Transverse colon (tissue), 4 donors: ENCODE measurements around the gene HSBP1L1. TPM values are rescaled to one million over a fixed set of nuclear protein-coding genes. Genes with fewer than 3 reads are reported as not detected.
A peak's percentile ranks its signal among the peaks of the same experiment; 100 is the strongest.
"Not testable (repeated sequence)": the region's sequence is repeated elsewhere in the genome, so short reads cannot be mapped to it uniquely, and the experiment has no call there.

Experiments used
- DNase-seq: peaks from one replicate; pipeline ENCODE4 v3.0.0-alpha.2; 2019
- H3K27ac ChIP-seq, 4 donors: fragments of 200-600 bp; sonication (generic); 2 replicates each; pipeline ENCODE4 v1.5.1; 2016 to 2018; ENCODE audit warnings: inconsistent platforms in 4 of 4
- H3K27me3 ChIP-seq: fragments of 200-600 bp; sonication (generic); 2 replicates; pipeline ENCODE4 v1.5.1; 2017; ENCODE audit warnings: inconsistent platforms
- H3K36me3 ChIP-seq, 4 donors: fragments of 200-600 bp; sonication (generic); 2 replicates each; pipeline ENCODE4 v1.5.1; 2017 to 2019; ENCODE audit warnings: inconsistent platforms in 4 of 4
- H3K4me1 ChIP-seq, 4 donors: fragments of 200-600 bp; sonication (generic); 2 replicates each; pipeline ENCODE4 v1.5.1; 2017 to 2020; ENCODE audit warnings: inconsistent platforms in 4 of 4
- H3K4me3 ChIP-seq, 4 donors: fragments of 200-600 bp; sonication (generic); 1 replicate in 1 of 4; 2 replicates in 3 of 4; pipeline versions ENCODE4 v1.5.1 to v1.6.1; 2017 to 2019; ENCODE audit warnings: inconsistent platforms in 4 of 4
- H3K9me3 ChIP-seq, 2 donors: fragments of 200-600 bp; sonication (generic); 2 replicates each; pipeline ENCODE4 v1.5.1; 2017 to 2019; ENCODE audit warnings: inconsistent platforms in 2 of 2
- EP300 ChIP-seq: sonication (generic); formaldehyde crosslinking; IDR thresholded peaks from one replicate; pipeline ENCODE4 v1.6.1; 2017; ENCODE audit warnings: antibody characterized with exemption, low read depth
- POLR2A ChIP-seq: fragments of 450-650 bp; IDR thresholded peaks from one replicate; pipeline ENCODE4 v1.6.1; 2016; ENCODE audit warnings: antibody characterized with exemption, mild to moderate bottlenecking, moderate library complexity
- POLR2AphosphoS5 ChIP-seq, 3 donors: sonication (generic); formaldehyde crosslinking; IDR thresholded peaks; one replicate each; pipeline ENCODE4 v1.6.1; 2016; ENCODE audit warnings: antibody characterized with exemption in 3 of 3
- WGBS, 2 donors: methylation state at CpG; one replicate each; pipeline ENCODE4 v1.1.5; 2018; ENCODE audit warnings: low coverage in 1 of 2; 5-methylcytosine and 5-hydroxymethylcytosine counted together
- in situ Hi-C, 4 donors: fragments of 200-750 bp; cut with MboI; loops; one replicate each; pipeline versions ENCODE4 v1.15.0 to v1.15.1; 2017; ENCODE audit warnings: low sequenced_read_pairs in 3 of 4, low pct_ligation_motif_present in 1 of 4, low pct_unique_long_range_greater_than_20kb in 1 of 4
- intact Hi-C: fragments of 100-400 bp; cut with DNase I; formaldehyde crosslinking; loops from one replicate; pipeline ENCODE4 v1.15.1; 2023; ENCODE audit warnings: low total_unique reads
- total RNA-seq, 4 donors: library from RNA; depleted of rRNA; stranded (reverse); fragments of >200 nt; gene quantifications; one replicate each; pipeline ENCODE4 v1.1.0, GENCODE V29; 2016
- TF ChIP-seq, protein P1 (sequence below), 5 experiments: fragments of 200-600 bp in 3 of 5; fragments of 450-650 bp in 2 of 5; sonication (generic) in 3 of 5; IDR thresholded peaks; 1 replicate in 2 of 5; 2 replicates in 3 of 5; pipeline ENCODE4 v1.5.1; 2016 to 2017; ENCODE audit warnings: antibody characterized with exemption in 5 of 5, inconsistent platforms in 3 of 5, mild to moderate bottlenecking in 2 of 5, moderate library complexity in 1 of 5

Gene HSBP1L1
- total RNA-seq, 4 donors from 2014 or later = 48.4 to 211 (median 109) TPM

DNA sequence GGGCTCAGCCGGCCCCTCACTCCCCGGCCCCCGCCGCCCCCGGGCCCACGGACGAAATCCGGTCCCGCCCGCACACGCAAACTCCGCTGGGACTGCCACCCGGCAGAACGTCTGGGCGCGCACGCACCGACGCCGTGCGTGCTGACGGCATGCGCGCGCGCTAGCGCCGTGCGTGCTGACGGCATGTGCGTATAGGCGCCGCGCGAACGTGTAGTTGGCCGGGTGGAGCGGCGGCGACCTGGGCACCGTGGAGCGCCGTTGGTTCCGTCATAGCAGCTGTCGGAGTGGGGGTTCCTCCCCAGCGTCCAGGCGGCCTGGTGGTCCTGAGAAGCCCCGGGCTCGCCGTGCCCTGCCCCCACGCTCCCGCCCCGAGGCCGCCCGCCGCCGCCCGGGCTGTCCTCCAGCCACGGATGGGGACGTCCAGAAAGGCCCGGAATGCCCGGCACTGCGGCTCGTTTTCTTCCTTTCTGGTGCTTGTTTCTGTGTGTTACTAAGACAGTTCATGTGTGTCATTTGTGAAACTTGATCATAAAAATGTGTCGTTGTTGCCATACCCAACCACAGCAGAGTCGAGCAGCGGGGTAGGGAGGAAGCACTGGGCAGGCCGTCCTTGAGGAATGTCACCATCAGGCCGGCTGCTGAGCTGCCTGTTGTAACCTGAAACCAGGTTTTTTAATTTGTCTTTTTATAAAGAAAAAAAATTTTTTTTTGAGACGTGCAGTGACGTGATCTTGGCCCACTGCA, 24.2 kb downstream of the HSBP1L1 start, which contains the start of gene TXNL4A:
TXNL4A (minus strand) TSS at position 113 of the 744 bp plus-strand sequence. CDS start 171 bp downstream, outside the sequence.
- intact Hi-C loops = loop anchor here (5.0 kb wide), 2 partner anchors 36 to 226 kb away; partner anchors contain the start of gene SLC66A2
- DNase-seq = peak; percentile 88
- no peaks in the 10 kb centered on the region for H3K9me3 ChIP-seq
- 1 to 3% methylated on average over 7 to 62 of the region's 71 CpGs for WGBS, 2 donors
- H3K27me3 ChIP-seq = no peaks in the 10 kb centered on the region
- H3K4me1 ChIP-seq = peaks cover 4 to 28% (median 19%) of the 10 kb centered on the region in 4 donors
- in situ Hi-C loops = no loop called here
- H3K36me3 ChIP-seq = no peaks in the 10 kb centered on the region
- TF ChIP-seq EP300 = no peak
- TF ChIP-seq POLR2A = peak; percentile 80
- TF ChIP-seq POLR2AphosphoS5 (IDR thresholded peaks at IDR 0.05) = peak; percentile 90 to 96 (median 95)
- TF ChIP-seq, protein P1, sequence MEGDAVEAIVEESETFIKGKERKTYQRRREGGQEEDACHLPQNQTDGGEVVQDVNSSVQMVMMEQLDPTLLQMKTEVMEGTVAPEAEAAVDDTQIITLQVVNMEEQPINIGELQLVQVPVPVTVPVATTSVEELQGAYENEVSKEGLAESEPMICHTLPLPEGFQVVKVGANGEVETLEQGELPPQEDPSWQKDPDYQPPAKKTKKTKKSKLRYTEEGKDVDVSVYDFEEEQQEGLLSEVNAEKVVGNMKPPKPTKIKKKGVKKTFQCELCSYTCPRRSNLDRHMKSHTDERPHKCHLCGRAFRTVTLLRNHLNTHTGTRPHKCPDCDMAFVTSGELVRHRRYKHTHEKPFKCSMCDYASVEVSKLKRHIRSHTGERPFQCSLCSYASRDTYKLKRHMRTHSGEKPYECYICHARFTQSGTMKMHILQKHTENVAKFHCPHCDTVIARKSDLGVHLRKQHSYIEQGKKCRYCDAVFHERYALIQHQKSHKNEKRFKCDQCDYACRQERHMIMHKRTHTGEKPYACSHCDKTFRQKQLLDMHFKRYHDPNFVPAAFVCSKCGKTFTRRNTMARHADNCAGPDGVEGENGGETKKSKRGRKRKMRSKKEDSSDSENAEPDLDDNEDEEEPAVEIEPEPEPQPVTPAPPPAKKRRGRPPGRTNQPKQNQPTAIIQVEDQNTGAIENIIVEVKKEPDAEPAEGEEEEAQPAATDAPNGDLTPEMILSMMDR (IDR thresholded peaks at IDR 0.05) = peak in 1 of 5 experiments; percentile 13
- H3K27ac ChIP-seq = peak within 1 kb of the TSS; percentile 92 to 96 (median 94)
- peak within 1 kb of the TSS; percentile 57 to 91 (median 78) for H3K4me3 ChIP-seq

DNA sequence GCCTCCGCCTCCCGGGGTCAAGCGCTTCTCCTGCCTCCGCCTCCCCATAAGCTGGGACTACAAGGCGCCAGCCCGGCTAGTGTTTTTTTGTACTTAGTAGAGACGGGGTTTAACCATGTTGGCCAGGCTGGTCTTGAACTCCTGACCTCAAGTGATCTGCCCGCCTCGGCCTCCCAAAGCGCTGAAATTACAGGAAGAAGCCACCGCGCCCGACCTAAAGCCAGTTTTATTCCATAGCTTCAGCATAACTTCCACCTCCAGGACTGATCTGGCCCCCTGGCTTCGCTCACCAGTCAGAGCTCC, 24.7 kb downstream of the HSBP1L1 start:
- WGBS, 2 donors = 68 to 100% methylated on average over 1 to 14 of the region's 14 CpGs
- Histone ChIP-seq H3K9me3 (no peaks in the 10 kb centered on the region), H3K27me3 (no peaks in the 10 kb centered on the region), H3K4me1 (peaks cover 4 to 28% (median 19%) of the 10 kb centered on the region in 4 donors), H3K36me3 (no peaks in the 10 kb centered on the region), H3K4me3 (peak overlapping the region; percentile 57 to 91 (median 78)), H3K27ac (peak overlapping the region; percentile 92 to 96 (median 94))
- TF ChIP-seq EP300 (no peak), POLR2A (no peak), POLR2AphosphoS5 (IDR thresholded peaks at IDR 0.05) (no peak)
- TF ChIP-seq, protein P1 (IDR thresholded peaks at IDR 0.05) = no peak
- intact Hi-C loops = loop anchor here (5.0 kb wide), 2 partner anchors 37 to 227 kb away; partner anchors contain the start of gene SLC66A2
- in situ Hi-C loops = no loop called here
- DNase-seq = peak; percentile 11

DNA sequence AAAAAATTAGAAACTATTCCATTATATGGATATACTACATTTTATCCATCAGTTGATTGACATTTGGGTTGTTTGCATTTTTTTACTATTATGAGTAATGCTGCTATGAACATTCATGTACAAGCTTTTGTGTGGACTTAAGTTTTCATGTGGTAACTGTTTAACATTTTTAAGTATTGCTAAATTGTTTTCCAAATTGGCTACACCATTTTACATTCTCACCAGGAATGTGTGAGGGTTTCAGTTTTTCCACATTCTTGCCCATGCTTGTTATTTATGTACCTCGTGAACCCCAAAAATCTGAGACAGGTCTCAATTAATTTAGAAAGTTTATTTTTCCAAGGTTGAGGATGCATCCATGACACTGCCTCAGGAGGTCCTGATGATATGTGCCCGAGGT, 27.1 kb downstream of the HSBP1L1 start:
- H3K4me1 ChIP-seq = peaks cover 4 to 20% (median 15%) of the 10 kb centered on the region in 4 donors
- H3K27me3 ChIP-seq = no peaks in the 10 kb centered on the region
- no peak for DNase-seq
- H3K4me3 ChIP-seq = no peak overlapping the region
- WGBS, 2 donors = 82 to 89% methylated on average over 2 of the region's 2 CpGs
- TF ChIP-seq POLR2A (no peak), POLR2AphosphoS5 (IDR thresholded peaks at IDR 0.05) (no peak), EP300 (no peak)
- TF ChIP-seq, protein P1 (IDR thresholded peaks at IDR 0.05) = no peak
- intact Hi-C loops = no loop called here
- no peaks in the 10 kb centered on the region for H3K36me3 ChIP-seq
- no peak overlapping the region for H3K27ac ChIP-seq
- in situ Hi-C loops = no loop called here
- no peaks in the 10 kb centered on the region for H3K9me3 ChIP-seq

DNA sequence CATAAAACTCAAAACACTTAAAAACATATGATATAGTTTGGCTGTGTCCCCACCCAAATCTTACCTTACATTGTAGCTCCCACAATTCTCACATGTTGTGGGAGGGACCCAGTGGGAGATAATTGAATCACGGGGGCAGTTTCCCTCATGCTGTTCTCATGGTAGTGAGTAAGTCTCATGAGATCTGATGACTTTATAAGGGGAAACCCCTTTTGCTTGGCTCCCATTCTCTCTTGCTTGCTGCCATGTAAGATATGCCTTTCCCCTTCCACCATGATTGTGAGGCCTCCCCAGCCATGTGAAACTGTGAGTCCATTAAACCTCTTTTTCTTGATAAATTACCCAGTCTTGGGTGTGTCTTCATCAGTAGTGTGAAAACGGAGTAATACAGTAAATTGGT, 35.3 kb downstream of the HSBP1L1 start:
- DNase-seq, H3K4me3 ChIP-seq, intact Hi-C loops, H3K27me3 ChIP-seq, H3K36me3 ChIP-seq, H3K9me3 ChIP-seq, H3K27ac ChIP-seq, H3K4me1 ChIP-seq, in situ Hi-C loops: not testable (repeated sequence)
- 90 to 93% methylated on average over 2 of the region's 2 CpGs for WGBS, 2 donors
